Mesenchymal stem cell (in vitro differentiated cells and primary cell): ENCODE results near the gene TAF3.

ENCODE experiments used
- DNase-seq: peaks from one replicate; pipeline ENCODE4 v3.0.0-alpha.2; 2013
- H2AFZ ChIP-seq: one replicate; pipeline ENCODE4 v1.6.1; 2013; ENCODE audit warnings: low read depth, mild to moderate bottlenecking, control low read depth, inconsistent platforms, low read length, moderate library complexity
- H2AK5ac ChIP-seq: 2 replicates; pipeline ENCODE4 v1.6.1; 2013; ENCODE audit warnings: low read length, moderate library complexity, mild to moderate bottlenecking, inconsistent platforms; ENCODE audit not compliant: severe bottlenecking
- H2BK120ac ChIP-seq: one replicate; pipeline ENCODE4 v1.6.1; 2013; ENCODE audit warnings: low read depth, mild to moderate bottlenecking, inconsistent platforms, low read length, moderate library complexity
- H2BK12ac ChIP-seq, 2 experiments: one replicate each; pipeline ENCODE4 v1.6.1; 2013; ENCODE audit warnings: inconsistent platforms in 2 of 2, low read length in 2 of 2, mild to moderate bottlenecking in 2 of 2, moderate library complexity in 2 of 2, control low read depth in 1 of 2
- H2BK15ac ChIP-seq: one replicate; pipeline ENCODE4 v1.6.1; 2013; ENCODE audit warnings: mild to moderate bottlenecking, low read depth, inconsistent platforms; ENCODE audit not compliant: poor library complexity, severe bottlenecking
- H2BK5ac ChIP-seq: 2 replicates; pipeline ENCODE4 v1.6.1; 2013; ENCODE audit warnings: low read depth, mild to moderate bottlenecking, low read length, control low read depth, inconsistent platforms; ENCODE audit not compliant: poor library complexity, severe bottlenecking
- H3K14ac ChIP-seq, 2 experiments: one replicate each; pipeline ENCODE4 v1.6.1; 2013; ENCODE audit warnings: inconsistent platforms in 2 of 2, low read length in 2 of 2, control low read depth in 1 of 2, mild to moderate bottlenecking in 1 of 2, moderate library complexity in 1 of 2
- H3K18ac ChIP-seq, 2 experiments: one replicate each; pipeline ENCODE4 v1.6.1; 2013; ENCODE audit warnings: inconsistent platforms in 2 of 2, low read length in 2 of 2, control low read depth in 1 of 2, low read depth in 1 of 2, mild to moderate bottlenecking in 1 of 2
- H3K23ac ChIP-seq, 2 experiments: one replicate each; pipeline ENCODE4 v1.6.1; 2013; ENCODE audit warnings: inconsistent platforms in 2 of 2, low read length in 2 of 2, mild to moderate bottlenecking in 2 of 2, moderate library complexity in 2 of 2, control low read depth in 1 of 2
- H3K27ac ChIP-seq: 2 replicates; pipeline ENCODE4 v1.5.1; 2013; ENCODE audit warnings: mild to moderate bottlenecking, moderate library complexity, low read length, control low read depth, inconsistent platforms; ENCODE audit not compliant: poor library complexity, severe bottlenecking
- H3K27me3 ChIP-seq, 2 experiments: 2 replicates each; pipeline versions ENCODE4 v1.6.1 to v1.7.0; 2013; ENCODE audit warnings: low read length in 2 of 2, mild to moderate bottlenecking in 2 of 2, moderate library complexity in 2 of 2, control low read depth in 1 of 2, inconsistent platforms in 1 of 2; ENCODE audit not compliant: control insufficient read depth in 1 of 2, insufficient read depth in 1 of 2
- H3K36me3 ChIP-seq, 2 experiments: 2 replicates each; pipeline versions ENCODE4 v1.6.1 to v1.7.0; 2013; ENCODE audit warnings: low read length in 2 of 2, control low read depth in 1 of 2, inconsistent platforms in 1 of 2, low read depth in 1 of 2, mild to moderate bottlenecking in 1 of 2; ENCODE audit not compliant: insufficient read depth in 2 of 2, control insufficient read depth in 1 of 2
- H3K4ac ChIP-seq, 2 experiments: one replicate each; pipeline ENCODE4 v1.6.1; 2013; ENCODE audit warnings: inconsistent platforms in 2 of 2, low read length in 2 of 2, mild to moderate bottlenecking in 2 of 2, moderate library complexity in 2 of 2, control low read depth in 1 of 2, low read depth in 1 of 2
- H3K4me1 ChIP-seq: 2 replicates; pipeline ENCODE4 v1.6.1; 2013; ENCODE audit warnings: low read depth, low read length, control low read depth; ENCODE audit not compliant: control insufficient read depth, insufficient read depth
- H3K4me2 ChIP-seq: 2 replicates; pipeline ENCODE4 v1.6.1; 2013; ENCODE audit warnings: low read length, mild to moderate bottlenecking, inconsistent platforms; ENCODE audit not compliant: poor library complexity, severe bottlenecking
- H3K4me3 ChIP-seq, 2 experiments: 2 replicates each; pipeline versions ENCODE4 v1.5.1 to v1.7.0; 2013; ENCODE audit warnings: low read length in 2 of 2, mild to moderate bottlenecking in 2 of 2, control low read depth in 1 of 2, low read depth in 1 of 2; ENCODE audit not compliant: insufficient read depth in 1 of 2
- H3K79me1 ChIP-seq: replicated peaks from 2 replicates; pipeline ENCODE4 v1.6.1; 2013; ENCODE audit warnings: mild to moderate bottlenecking, control low read depth, low read length, inconsistent platforms; ENCODE audit not compliant: poor library complexity, severe bottlenecking
- H3K9ac ChIP-seq: 2 replicates; pipeline ENCODE4 v1.7.0; 2013; ENCODE audit warnings: mild to moderate bottlenecking, low read length, moderate library complexity
- H3K9me3 ChIP-seq: 2 replicates; pipeline ENCODE4 v1.7.0; 2013; ENCODE audit warnings: mild to moderate bottlenecking, low read length; ENCODE audit not compliant: control insufficient read depth
- H4K8ac ChIP-seq: one replicate; pipeline ENCODE4 v1.6.1; 2013; ENCODE audit warnings: inconsistent platforms, mild to moderate bottlenecking, low read length, moderate library complexity
- H4K91ac ChIP-seq: one replicate; pipeline ENCODE4 v1.6.1; 2013; ENCODE audit warnings: mild to moderate bottlenecking, low read length, inconsistent platforms
- WGBS: methylation state at CpG from one replicate; pipeline ENCODE4 v1.1.7; 2013; ENCODE audit warnings: mixed read lengths; 5-methylcytosine and 5-hydroxymethylcytosine counted together

The TAF3 gene

GRCh38 chr10:7942316-7942715 lies 124.0 kb downstream of the TAF3 start:
- Histone ChIP-seq H3K27ac (no peak overlapping the region), H3K14ac (no peak overlapping the region), H3K4me1 (peaks cover 4% of the 10 kb centered on the region), H2AK5ac (no peak overlapping the region), H2BK15ac (no peak overlapping the region), H3K79me1 (peaks cover 20% of the 10 kb centered on the region), H3K4me3 (no peak overlapping the region), H3K4ac (no peak overlapping the region), H3K9me3 (no peaks in the 10 kb centered on the region), H2BK12ac (no peak overlapping the region), H2BK5ac (no peak overlapping the region), H3K36me3 (no peaks in the 10 kb centered on the region), H4K91ac (no peak overlapping the region), H3K27me3 (no peaks in the 10 kb centered on the region), H3K4me2 (no peak overlapping the region), H3K9ac (no peak overlapping the region), H3K18ac (no peak overlapping the region), H2BK120ac (no peak overlapping the region), H4K8ac (no peak overlapping the region), H3K23ac (no peak overlapping the region), H2AFZ (no peak overlapping the region)
- WGBS, result 92% methylated on average over 4 of the region's 4 CpGs
- no peak for DNase-seq

- Histone ChIP-seq H2AK5ac (no peak overlapping the region), H2BK120ac (no peak overlapping the region), H4K8ac (peak overlapping the region; percentile 27), H3K4ac (no peak overlapping the region), H2BK5ac (no peak overlapping the region), H3K79me1 (peaks cover 18% of the 10 kb centered on the region), H3K27me3 (no peaks in the 10 kb centered on the region), H2AFZ (no peak overlapping the region), H3K18ac (no peak overlapping the region), H4K91ac (no peak overlapping the region), H3K9ac (no peak overlapping the region), H3K36me3 (no peaks in the 10 kb centered on the region), H3K4me3 (no peak overlapping the region), H3K27ac (no peak overlapping the region), H3K23ac (no peak overlapping the region), H3K4me1 (peaks cover 4% of the 10 kb centered on the region), H2BK12ac (no peak overlapping the region), H3K9me3 (no peaks in the 10 kb centered on the region), H2BK15ac (no peak overlapping the region), H3K4me2 (no peak overlapping the region), H3K14ac (no peak overlapping the region)
- no peak for DNase-seq
- 88% methylated on average over 11 of the region's 11 CpGs for WGBS
These were observed 124.6 kb downstream of the TAF3 start for GRCh38 chr10:7942859-7943258.

- no peak overlapping the region for H3K4me2 ChIP-seq
- DNase-seq, result no peak
- no peaks in the 10 kb centered on the region for H3K9me3 ChIP-seq
- H3K36me3 ChIP-seq, result no peaks in the 10 kb centered on the region
- H3K14ac ChIP-seq, result no peak overlapping the region
- no peak overlapping the region for H2BK12ac ChIP-seq
- no peak overlapping the region for H2BK5ac ChIP-seq
- H3K27ac ChIP-seq, result no peak overlapping the region
- no peaks in the 10 kb centered on the region for H3K27me3 ChIP-seq
- no peak overlapping the region for H3K9ac ChIP-seq
- H2AFZ ChIP-seq, result no peak overlapping the region
- H4K8ac ChIP-seq, result no peak overlapping the region
- WGBS, result 79% methylated on average over 2 of the region's 2 CpGs
- H3K23ac ChIP-seq, result no peak overlapping the region
- peaks cover 7% of the 10 kb centered on the region for H3K4me1 ChIP-seq
- no peak overlapping the region for H2BK15ac ChIP-seq
- no peak overlapping the region for H2BK120ac ChIP-seq
- H4K91ac ChIP-seq, result no peak overlapping the region
- H3K18ac ChIP-seq, result no peak overlapping the region
- H3K4ac ChIP-seq, result no peak overlapping the region
- H3K4me3 ChIP-seq, result no peak overlapping the region
- H3K79me1 ChIP-seq, result peaks cover 16% of the 10 kb centered on the region
- no peak overlapping the region for H2AK5ac ChIP-seq
These were observed 125.8 kb downstream of the TAF3 start for GRCh38 chr10:7944215-7944480.

GRCh38 chr10:7944537-7944936 lies 126.2 kb downstream of the TAF3 start:
- Histone ChIP-seq H2BK15ac (no peak overlapping the region), H3K79me1 (peaks cover 16% of the 10 kb centered on the region), H3K9me3 (no peaks in the 10 kb centered on the region), H3K23ac (no peak overlapping the region), H2AFZ (no peak overlapping the region), H3K4ac (no peak overlapping the region), H3K14ac (no peak overlapping the region), H3K27ac (no peak overlapping the region), H4K91ac (no peak overlapping the region), H4K8ac (no peak overlapping the region), H2BK12ac (no peak overlapping the region), H3K27me3 (no peaks in the 10 kb centered on the region), H3K4me2 (no peak overlapping the region), H2AK5ac (no peak overlapping the region), H2BK120ac (no peak overlapping the region), H3K4me1 (peaks cover 7% of the 10 kb centered on the region), H3K36me3 (no peaks in the 10 kb centered on the region), H2BK5ac (no peak overlapping the region), H3K9ac (no peak overlapping the region), H3K18ac (no peak overlapping the region), H3K4me3 (no peak overlapping the region)
- DNase-seq, result no peak
